Mucosa of stomach (tissue), 1 donor: ENCODE data around the gene CAP1.

Experiments
- H3K27me3 ChIP-seq: one replicate; pipeline ENCODE4 v1.7.0; 2013; ENCODE audit warnings: mild to moderate bottlenecking, low read length; ENCODE audit not compliant: control insufficient read depth, insufficient read depth
- H3K36me3 ChIP-seq: one replicate; pipeline ENCODE4 v1.7.0; 2013; ENCODE audit warnings: low read length; ENCODE audit not compliant: control insufficient read depth, insufficient read depth
- H3K4me1 ChIP-seq: one replicate; pipeline ENCODE4 v1.7.0; 2013; ENCODE audit warnings: mild to moderate bottlenecking, low read length; ENCODE audit not compliant: control insufficient read depth, insufficient read depth
- H3K4me3 ChIP-seq: one replicate; pipeline ENCODE4 v1.7.0; 2013; ENCODE audit warnings: low read length
- H3K9ac ChIP-seq: one replicate; pipeline ENCODE4 v1.7.0; 2013; ENCODE audit warnings: mild to moderate bottlenecking, low read length, moderate library complexity
- H3K9me3 ChIP-seq: one replicate; pipeline ENCODE4 v1.7.0; 2013; ENCODE audit warnings: mild to moderate bottlenecking, low read length, moderate library complexity; ENCODE audit not compliant: control insufficient read depth
- donor health status: Pancreatic carcinoma.

Gene CAP1

GRCh38 chr1:40092706-40093639 is 52.4 kb downstream of the CAP1 start:
- H3K27me3 ChIP-seq, result no peaks in the 10 kb centered on the region
- H3K9ac ChIP-seq, result no peak overlapping the region
- H3K9me3 ChIP-seq, result no peaks in the 10 kb centered on the region
- peaks cover 4% of the 10 kb centered on the region for H3K4me1 ChIP-seq
- no peak overlapping the region for H3K4me3 ChIP-seq
- no peaks in the 10 kb centered on the region for H3K36me3 ChIP-seq

GRCh38 chr1:40094466-40095110 is 54.1 kb downstream of the CAP1 start:
- no peaks in the 10 kb centered on the region for H3K27me3 ChIP-seq
- H3K4me3 ChIP-seq, result no peak overlapping the region
- H3K9me3 ChIP-seq, result no peaks in the 10 kb centered on the region
- H3K36me3 ChIP-seq, result no peaks in the 10 kb centered on the region
- H3K9ac ChIP-seq, result no peak overlapping the region
- peaks cover 4% of the 10 kb centered on the region for H3K4me1 ChIP-seq

GRCh38 chr1:40095806-40096205 is 55.3 kb downstream of the CAP1 start:
- peaks cover 4% of the 10 kb centered on the region for H3K4me1 ChIP-seq
- no peak overlapping the region for H3K4me3 ChIP-seq
- no peak overlapping the region for H3K9ac ChIP-seq
- no peaks in the 10 kb centered on the region for H3K36me3 ChIP-seq
- no peaks in the 10 kb centered on the region for H3K27me3 ChIP-seq
- H3K9me3 ChIP-seq, result no peaks in the 10 kb centered on the region

GRCh38 chr1:40096646-40096976 is 56.1 kb downstream of the CAP1 start:
- peak overlapping the region; percentile 76 for H3K9ac ChIP-seq
- H3K4me3 ChIP-seq, result peak overlapping the region; percentile 90
- H3K4me1 ChIP-seq, result peaks cover 4% of the 10 kb centered on the region
- H3K36me3 ChIP-seq, result no peaks in the 10 kb centered on the region
- H3K27me3 ChIP-seq, result no peaks in the 10 kb centered on the region
- no peaks in the 10 kb centered on the region for H3K9me3 ChIP-seq

GRCh38 chr1:40096977-40097782 is 56.7 kb downstream of the CAP1 start, which contains the start of gene PPT1:
Gene PPT1 (minus strand): TSS chr1:40097252. CDS start chr1:40097238, 14 bp downstream.
- Histone ChIP-seq H3K36me3 (no peaks in the 10 kb centered on the region), H3K9me3 (no peaks in the 10 kb centered on the region), H3K27me3 (no peaks in the 10 kb centered on the region), H3K4me1 (peaks cover 4% of the 10 kb centered on the region), H3K4me3 (peak within 1 kb of the TSS; percentile 90), H3K9ac (peak within 1 kb of the TSS; percentile 76)

GRCh38 chr1:40102038-40102437 is 61.5 kb downstream of the CAP1 start:
- no peaks in the 10 kb centered on the region for H3K36me3 ChIP-seq
- H3K4me1 ChIP-seq, result peaks cover 4% of the 10 kb centered on the region
- no peak overlapping the region for H3K9ac ChIP-seq
- H3K9me3 ChIP-seq, result no peaks in the 10 kb centered on the region
- H3K27me3 ChIP-seq, result no peaks in the 10 kb centered on the region
- no peak overlapping the region for H3K4me3 ChIP-seq

- H3K9me3 ChIP-seq, result no peaks in the 10 kb centered on the region
- no peak overlapping the region for H3K4me3 ChIP-seq
- H3K27me3 ChIP-seq, result no peaks in the 10 kb centered on the region
- H3K36me3 ChIP-seq, result no peaks in the 10 kb centered on the region
- no peaks in the 10 kb centered on the region for H3K4me1 ChIP-seq
- no peak overlapping the region for H3K9ac ChIP-seq
Observed at GRCh38 chr1:40102896-40103295, 62.4 kb downstream of the CAP1 start.

- H3K9me3 ChIP-seq, result no peaks in the 10 kb centered on the region
- H3K4me1 ChIP-seq, result no peaks in the 10 kb centered on the region
- no peak overlapping the region for H3K4me3 ChIP-seq
- H3K27me3 ChIP-seq, result no peaks in the 10 kb centered on the region
- no peaks in the 10 kb centered on the region for H3K36me3 ChIP-seq
- H3K9ac ChIP-seq, result no peak overlapping the region
Observed at GRCh38 chr1:40105028-40105427, 64.5 kb downstream of the CAP1 start.

- H3K9ac ChIP-seq, result no peak overlapping the region
- H3K36me3 ChIP-seq, result no peaks in the 10 kb centered on the region
- H3K9me3 ChIP-seq, result no peaks in the 10 kb centered on the region
Observed at GRCh38 chr1:40107290-40107959, 66.9 kb downstream of the CAP1 start.

GRCh38 chr1:40110389-40110788 is 69.9 kb downstream of the CAP1 start:
- Histone ChIP-seq H3K27me3 (no peaks in the 10 kb centered on the region), H3K4me1 (no peaks in the 10 kb centered on the region), H3K9me3 (no peaks in the 10 kb centered on the region), H3K4me3 (no peak overlapping the region), H3K9ac (no peak overlapping the region), H3K36me3 (no peaks in the 10 kb centered on the region)

More at GRCh38 chr1:40107290-40107959, 66.9 kb downstream of the CAP1 start:
- Histone ChIP-seq H3K4me3 (no peak overlapping the region), H3K4me1 (no peaks in the 10 kb centered on the region), H3K27me3 (no peaks in the 10 kb centered on the region)

GRCh38 chr1:40114400-40114799 is 73.9 kb downstream of the CAP1 start:
- H3K9ac ChIP-seq, result no peak overlapping the region
- no peaks in the 10 kb centered on the region for H3K9me3 ChIP-seq
- H3K36me3 ChIP-seq, result no peaks in the 10 kb centered on the region
- H3K4me1 ChIP-seq, result no peaks in the 10 kb centered on the region
- no peaks in the 10 kb centered on the region for H3K27me3 ChIP-seq
- no peak overlapping the region for H3K4me3 ChIP-seq
